ENCODE results near the gene ADAMTS16.

Gene ADAMTS16

DNA sequence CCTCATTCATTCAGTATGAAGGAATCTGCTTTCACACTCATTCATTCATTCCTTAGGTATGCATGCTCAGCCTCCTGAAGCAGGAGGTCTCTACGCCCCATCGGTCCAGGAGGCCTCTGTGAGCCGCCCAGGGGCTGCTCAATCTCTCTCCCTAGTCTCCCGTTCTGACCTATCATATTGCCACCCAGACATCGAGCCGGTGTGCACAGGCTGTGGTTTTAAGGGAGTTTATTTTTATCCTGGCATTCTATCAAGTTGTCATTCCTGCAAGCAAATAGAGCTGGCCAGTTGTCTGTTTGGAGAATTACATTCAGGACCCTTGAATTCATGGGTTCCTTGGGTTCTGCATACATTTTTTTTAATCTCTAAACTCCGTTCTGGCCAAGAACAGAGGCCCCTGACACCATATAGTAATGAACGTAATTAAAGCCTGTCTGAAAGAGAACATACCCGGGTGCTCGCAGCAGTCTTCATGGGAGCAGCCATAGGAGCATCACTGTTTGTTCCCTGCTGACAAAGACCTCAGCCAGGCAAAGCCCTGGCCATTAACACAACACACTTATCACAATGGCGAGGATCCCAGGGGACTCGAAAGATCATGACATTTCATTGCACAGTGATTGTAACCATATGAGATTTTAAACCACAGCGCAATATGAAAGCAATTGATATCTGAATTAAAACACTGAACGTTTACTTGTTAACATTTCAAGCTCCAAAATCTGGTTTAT lies 80.9 kb downstream of the ADAMTS16 start:
- no peak overlapping the region for H2BK15ac ChIP-seq (ENCODE audit: low read length)
- H4K8ac ChIP-seq (ENCODE audit: low read depth, low read length) = no peak overlapping the region
- H3K14ac ChIP-seq (ENCODE audit: low read length) = no peak overlapping the region
- no peak overlapping the region for H3K9ac ChIP-seq (ENCODE audit: low read depth, low read length, poor library complexity)
- H3K9me3 ChIP-seq (replicated peaks in 1 of 2; ENCODE audit: control insufficient read depth in 2 of 2, insufficient read depth in 1 of 2, low read depth in 1 of 2, low read length in 2 of 2) = no peaks in the 10 kb centered on the region
- no peaks in the 10 kb centered on the region for H3K4me1 ChIP-seq (ENCODE audit: control insufficient read depth in 2 of 2, insufficient read depth in 1 of 2, low read depth in 1 of 2, low read length in 2 of 2)
- WGBS, 2 donors (ENCODE audit: extremely low coverage in 2 of 2, insufficient read length in 2 of 2, insufficient replicate concordance in 1 of 2) = no CpG with 5 or more reads among the region's 14 CpGs
- no peaks in the 10 kb centered on the region for H3K36me3 ChIP-seq (replicated peaks in 1 of 2; ENCODE audit: control insufficient read depth in 2 of 2, insufficient read depth in 2 of 2, low read length in 2 of 2)
- H4K91ac ChIP-seq (ENCODE audit: low read depth, low read length, poor library complexity) = no peak overlapping the region
- no peak overlapping the region for H2AFZ ChIP-seq (ENCODE audit: low read length)
- H2AK5ac ChIP-seq (ENCODE audit: low read depth, low read length) = no peak overlapping the region
- H3K4ac ChIP-seq (ENCODE audit: low read length) = no peak overlapping the region
- H2BK5ac ChIP-seq (ENCODE audit: low read length) = no peak overlapping the region
- no peak for DNase-seq (ENCODE audit: low spot score)
- H2BK12ac ChIP-seq (ENCODE audit: low read length) = no peak overlapping the region
- H3K4me3 ChIP-seq (ENCODE audit: low read length in 2 of 2) = no peak overlapping the region
- H3K4me2 ChIP-seq (ENCODE audit: insufficient read depth, low read length, poor library complexity, severe bottlenecking) = no peak overlapping the region
- H3K23ac ChIP-seq (ENCODE audit: low read depth, low read length, poor library complexity) = no peak overlapping the region
- no peak overlapping the region for H3K27ac ChIP-seq (replicated peaks; ENCODE audit: low read length)
- H3K27me3 ChIP-seq (ENCODE audit: control insufficient read depth in 3 of 3, insufficient read depth in 3 of 3, low read depth in 1 of 3, low read length in 3 of 3) = no peaks in the 10 kb centered on the region
- no peak overlapping the region for H2BK120ac ChIP-seq (ENCODE audit: low read depth, low read length)
- no peaks in the 10 kb centered on the region for H3K79me1 ChIP-seq (ENCODE audit: low read depth, low read length)
- no peak overlapping the region for H3K18ac ChIP-seq (ENCODE audit: low read length)

GRCh38 chr5:5221724-5222123 lies 81.6 kb downstream of the ADAMTS16 start:
- Histone ChIP-seq H4K91ac (ENCODE audit: low read depth, low read length, poor library complexity) (no peak overlapping the region), H3K4me3 (ENCODE audit: low read length in 2 of 2) (no peak overlapping the region), H2BK120ac (ENCODE audit: low read depth, low read length) (no peak overlapping the region), H2BK12ac (ENCODE audit: low read length) (no peak overlapping the region), H2BK5ac (ENCODE audit: low read length) (no peak overlapping the region), H3K27ac (replicated peaks; ENCODE audit: low read length) (no peak overlapping the region), H2AFZ (ENCODE audit: low read length) (no peak overlapping the region), H3K4ac (ENCODE audit: low read length) (no peak overlapping the region), H3K79me1 (ENCODE audit: low read depth, low read length) (no peaks in the 10 kb centered on the region), H3K23ac (ENCODE audit: low read depth, low read length, poor library complexity) (no peak overlapping the region), H2AK5ac (ENCODE audit: low read depth, low read length) (no peak overlapping the region), H3K9me3 (replicated peaks in 1 of 2; ENCODE audit: control insufficient read depth in 2 of 2, insufficient read depth in 1 of 2, low read depth in 1 of 2, low read length in 2 of 2) (no peaks in the 10 kb centered on the region), H3K9ac (ENCODE audit: low read depth, low read length, poor library complexity) (no peak overlapping the region), H2BK15ac (ENCODE audit: low read length) (no peak overlapping the region), H3K14ac (ENCODE audit: low read length) (no peak overlapping the region), H3K18ac (ENCODE audit: low read length) (no peak overlapping the region), H3K4me1 (ENCODE audit: control insufficient read depth in 2 of 2, insufficient read depth in 1 of 2, low read depth in 1 of 2, low read length in 2 of 2) (no peaks in the 10 kb centered on the region), H3K36me3 (replicated peaks in 1 of 2; ENCODE audit: control insufficient read depth in 2 of 2, insufficient read depth in 2 of 2, low read length in 2 of 2) (no peaks in the 10 kb centered on the region), H4K8ac (ENCODE audit: low read depth, low read length) (no peak overlapping the region), H3K4me2 (ENCODE audit: insufficient read depth, low read length, poor library complexity, severe bottlenecking) (no peak overlapping the region), H3K27me3 (ENCODE audit: control insufficient read depth in 3 of 3, insufficient read depth in 3 of 3, low read depth in 1 of 3, low read length in 3 of 3) (no peaks in the 10 kb centered on the region)
- no peak for DNase-seq (ENCODE audit: low spot score)
- no CpG with 5 or more reads among the region's 4 CpGs for WGBS, 2 donors (ENCODE audit: extremely low coverage in 2 of 2, insufficient read length in 2 of 2, insufficient replicate concordance in 1 of 2)

DNA sequence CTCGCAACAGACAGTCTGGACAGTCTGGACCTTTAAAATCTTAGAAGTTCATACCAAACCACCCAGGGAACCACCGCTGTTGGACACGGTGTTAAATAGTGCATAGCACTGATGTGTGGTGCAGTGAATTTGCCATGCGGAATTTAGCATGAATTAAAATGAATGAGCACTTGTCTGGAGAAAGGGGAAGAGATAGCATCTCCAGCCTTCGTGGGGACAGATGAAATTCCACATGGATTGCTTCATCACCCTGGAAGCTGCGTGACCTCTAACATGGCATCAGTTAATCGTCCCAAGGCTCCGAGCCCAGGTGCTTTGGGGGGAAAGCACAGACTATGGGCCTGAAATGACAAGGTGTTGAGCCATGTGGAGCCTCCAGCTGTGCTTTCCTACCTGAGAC lies 91.4 kb downstream of the ADAMTS16 start:
- Histone ChIP-seq H3K9me3 (replicated peaks in 1 of 2; ENCODE audit: control insufficient read depth in 2 of 2, insufficient read depth in 1 of 2, low read depth in 1 of 2, low read length in 2 of 2) (no peaks in the 10 kb centered on the region), H3K79me1 (ENCODE audit: low read depth, low read length) (no peaks in the 10 kb centered on the region), H2BK12ac (ENCODE audit: low read length) (no peak overlapping the region), H2BK5ac (ENCODE audit: low read length) (no peak overlapping the region), H3K4me1 (ENCODE audit: control insufficient read depth in 2 of 2, insufficient read depth in 1 of 2, low read depth in 1 of 2, low read length in 2 of 2) (no peaks in the 10 kb centered on the region), H3K4me2 (ENCODE audit: insufficient read depth, low read length, poor library complexity, severe bottlenecking) (no peak overlapping the region), H3K4me3 (ENCODE audit: low read length in 2 of 2) (no peak overlapping the region), H3K36me3 (replicated peaks in 1 of 2; ENCODE audit: control insufficient read depth in 2 of 2, insufficient read depth in 2 of 2, low read length in 2 of 2) (peaks cover 0 to 2% of the 10 kb centered on the region in 2 donors), H2AK5ac (ENCODE audit: low read depth, low read length) (no peak overlapping the region), H2BK15ac (ENCODE audit: low read length) (no peak overlapping the region), H2BK120ac (ENCODE audit: low read depth, low read length) (no peak overlapping the region), H2AFZ (ENCODE audit: low read length) (no peak overlapping the region), H4K8ac (ENCODE audit: low read depth, low read length) (no peak overlapping the region), H3K18ac (ENCODE audit: low read length) (no peak overlapping the region), H3K27ac (replicated peaks; ENCODE audit: low read length) (no peak overlapping the region), H4K91ac (ENCODE audit: low read depth, low read length, poor library complexity) (no peak overlapping the region), H3K4ac (ENCODE audit: low read length) (no peak overlapping the region), H3K27me3 (ENCODE audit: control insufficient read depth in 3 of 3, insufficient read depth in 3 of 3, low read depth in 1 of 3, low read length in 3 of 3) (no peaks in the 10 kb centered on the region), H3K14ac (ENCODE audit: low read length) (no peak overlapping the region), H3K9ac (ENCODE audit: low read depth, low read length, poor library complexity) (no peak overlapping the region), H3K23ac (ENCODE audit: low read depth, low read length, poor library complexity) (no peak overlapping the region)
- no CpG with 5 or more reads among the region's 8 CpGs for WGBS, 2 donors (ENCODE audit: extremely low coverage in 2 of 2, insufficient read length in 2 of 2, insufficient replicate concordance in 1 of 2)
- no peak for DNase-seq (ENCODE audit: low spot score)

GRCh38 chr5:5234912-5235311 lies 94.8 kb downstream of the ADAMTS16 start:
- Histone ChIP-seq H3K27ac (replicated peaks; ENCODE audit: low read length) (no peak overlapping the region), H3K36me3 (replicated peaks in 1 of 2; ENCODE audit: control insufficient read depth in 2 of 2, insufficient read depth in 2 of 2, low read length in 2 of 2) (no peaks in the 10 kb centered on the region), H4K91ac (ENCODE audit: low read depth, low read length, poor library complexity) (no peak overlapping the region), H2BK12ac (ENCODE audit: low read length) (no peak overlapping the region), H3K9me3 (replicated peaks in 1 of 2; ENCODE audit: control insufficient read depth in 2 of 2, insufficient read depth in 1 of 2, low read depth in 1 of 2, low read length in 2 of 2) (no peaks in the 10 kb centered on the region), H3K79me1 (ENCODE audit: low read depth, low read length) (no peaks in the 10 kb centered on the region), H3K27me3 (ENCODE audit: control insufficient read depth in 3 of 3, insufficient read depth in 3 of 3, low read depth in 1 of 3, low read length in 3 of 3) (peaks cover 0 to 2% (median 0%) of the 10 kb centered on the region in 3 experiments), H3K4me2 (ENCODE audit: insufficient read depth, low read length, poor library complexity, severe bottlenecking) (no peak overlapping the region), H3K4me1 (ENCODE audit: control insufficient read depth in 2 of 2, insufficient read depth in 1 of 2, low read depth in 1 of 2, low read length in 2 of 2) (no peaks in the 10 kb centered on the region), H2AK5ac (ENCODE audit: low read depth, low read length) (no peak overlapping the region), H2BK120ac (ENCODE audit: low read depth, low read length) (no peak overlapping the region), H3K4me3 (ENCODE audit: low read length in 2 of 2) (no peak overlapping the region), H3K23ac (ENCODE audit: low read depth, low read length, poor library complexity) (no peak overlapping the region), H2BK15ac (ENCODE audit: low read length) (no peak overlapping the region), H3K9ac (ENCODE audit: low read depth, low read length, poor library complexity) (no peak overlapping the region), H4K8ac (ENCODE audit: low read depth, low read length) (no peak overlapping the region), H3K18ac (ENCODE audit: low read length) (no peak overlapping the region), H3K14ac (ENCODE audit: low read length) (no peak overlapping the region), H3K4ac (ENCODE audit: low read length) (no peak overlapping the region), H2AFZ (ENCODE audit: low read length) (no peak overlapping the region), H2BK5ac (ENCODE audit: low read length) (no peak overlapping the region)
- WGBS, 2 donors (ENCODE audit: extremely low coverage in 2 of 2, insufficient read length in 2 of 2, insufficient replicate concordance in 1 of 2) = no CpG with 5 or more reads among the region's 11 CpGs
- no peak for DNase-seq (ENCODE audit: low spot score)
